Epithelial cell of prostate (primary cell): ENCODE measurements around the gene SERPINB13.

Source experiments
- DNase-seq: peaks from one replicate; pipeline ENCODE4 v3.0.0-alpha.2; 2011; ENCODE audit warnings: low read depth, low spot score
- H3K27ac ChIP-seq: fragments of 450-650 bp; 2 replicates; pipeline ENCODE4 v1.5.1; 2017; ENCODE audit warnings: mild to moderate bottlenecking

SERPINB13 gene

GRCh38 chr18:63586966-63587365, at the start of gene SERPINB13:
SERPINB13 (plus strand) TSS chr18:63587343; CDS start chr18:63588668, 1,325 bp downstream.
- peak; percentile 88 for DNase-seq
- peak within 1 kb of the TSS; percentile 86 for H3K27ac ChIP-seq

- DNase-seq: no peak
Measured at GRCh38 chr18:63539904-63540510, 47.1 kb upstream of the SERPINB13 start.

GRCh38 chr18:63542069-63542468, 45.1 kb upstream of the SERPINB13 start, which contains the start of gene SERPINB12:
SERPINB12 (plus strand) TSS chr18:63542369; CDS start chr18:63556160, 13,791 bp downstream.
- no peak for DNase-seq

More at GRCh38 chr18:63539904-63540510, 47.1 kb upstream of the SERPINB13 start:
- H3K27ac ChIP-seq: no peak overlapping the region

GRCh38 chr18:63544017-63544416, 43.1 kb upstream of the SERPINB13 start:
- no peak for DNase-seq
- H3K27ac ChIP-seq: no peak overlapping the region

More at GRCh38 chr18:63542069-63542468, 45.1 kb upstream of the SERPINB13 start, which contains the start of gene SERPINB12:
- no peak within 1 kb of the TSS for H3K27ac ChIP-seq

GRCh38 chr18:63545000-63545399, 42.1 kb upstream of the SERPINB13 start:
- H3K27ac ChIP-seq: no peak overlapping the region
- no peak for DNase-seq

GRCh38 chr18:63550068-63550467, 37.1 kb upstream of the SERPINB13 start:
- DNase-seq: no peak
- H3K27ac ChIP-seq: peak overlapping the region; percentile 35

GRCh38 chr18:63551769-63552168, 35.4 kb upstream of the SERPINB13 start:
- no peak for DNase-seq
- peak overlapping the region; percentile 91 for H3K27ac ChIP-seq

GRCh38 chr18:63552581-63552980, 34.6 kb upstream of the SERPINB13 start:
- H3K27ac ChIP-seq: peak overlapping the region; percentile 91
- DNase-seq: no peak

GRCh38 chr18:63553081-63553480, 34.1 kb upstream of the SERPINB13 start:
- peak; percentile 96 for DNase-seq
- H3K27ac ChIP-seq: peak overlapping the region; percentile 91

- peak overlapping the region; percentile 13 for H3K27ac ChIP-seq
- DNase-seq: peak; percentile 58
Measured at GRCh38 chr18:63559567-63560491, 27.3 kb upstream of the SERPINB13 start.

GRCh38 chr18:63562284-63562683, 24.9 kb upstream of the SERPINB13 start:
- no peak overlapping the region for H3K27ac ChIP-seq
- no peak for DNase-seq

GRCh38 chr18:63564021-63564420, 23.1 kb upstream of the SERPINB13 start:
- DNase-seq: no peak

GRCh38 chr18:63564561-63564960, 22.6 kb upstream of the SERPINB13 start:
- DNase-seq: no peak
- no peak overlapping the region for H3K27ac ChIP-seq

More at GRCh38 chr18:63564021-63564420, 23.1 kb upstream of the SERPINB13 start:
- H3K27ac ChIP-seq: no peak overlapping the region

- no peak overlapping the region for H3K27ac ChIP-seq
- no peak for DNase-seq
Measured at GRCh38 chr18:63567276-63567675, 19.9 kb upstream of the SERPINB13 start.

GRCh38 chr18:63567825-63568224, 19.3 kb upstream of the SERPINB13 start:
- no peak overlapping the region for H3K27ac ChIP-seq
- DNase-seq: no peak

GRCh38 chr18:63570721-63571120, 16.4 kb upstream of the SERPINB13 start:
- no peak for DNase-seq
- no peak overlapping the region for H3K27ac ChIP-seq

GRCh38 chr18:63575681-63576080, 11.5 kb upstream of the SERPINB13 start:
- no peak for DNase-seq
- H3K27ac ChIP-seq: no peak overlapping the region

GRCh38 chr18:63578357-63578958, 8.7 kb upstream of the SERPINB13 start:
- no peak overlapping the region for H3K27ac ChIP-seq
- no peak for DNase-seq

GRCh38 chr18:63579616-63580015, 7.5 kb upstream of the SERPINB13 start:
- no peak for DNase-seq

GRCh38 chr18:63585988-63586387, 1.2 kb upstream of the SERPINB13 start:
- no peak for DNase-seq
- peak overlapping the region; percentile 86 for H3K27ac ChIP-seq

More at GRCh38 chr18:63579616-63580015, 7.5 kb upstream of the SERPINB13 start:
- H3K27ac ChIP-seq: no peak overlapping the region

- no peak for DNase-seq
- peak overlapping the region; percentile 86 for H3K27ac ChIP-seq
Measured at GRCh38 chr18:63586431-63586830, 712 bp upstream of the SERPINB13 start.
